ENCODE results near the gene NPC2.

GRCh38 chr14:74459289-74459946, 33.7 kb downstream of the NPC2 start:
- TF ChIP-seq POLR2A (IDR thresholded peaks at IDR 0.05) (no peak), POLR2AphosphoS5 (IDR thresholded peaks at IDR 0.05) (no peak), EP300 (IDR thresholded peaks at IDR 0.05) (no peak)
- TF ChIP-seq, protein P1, sequence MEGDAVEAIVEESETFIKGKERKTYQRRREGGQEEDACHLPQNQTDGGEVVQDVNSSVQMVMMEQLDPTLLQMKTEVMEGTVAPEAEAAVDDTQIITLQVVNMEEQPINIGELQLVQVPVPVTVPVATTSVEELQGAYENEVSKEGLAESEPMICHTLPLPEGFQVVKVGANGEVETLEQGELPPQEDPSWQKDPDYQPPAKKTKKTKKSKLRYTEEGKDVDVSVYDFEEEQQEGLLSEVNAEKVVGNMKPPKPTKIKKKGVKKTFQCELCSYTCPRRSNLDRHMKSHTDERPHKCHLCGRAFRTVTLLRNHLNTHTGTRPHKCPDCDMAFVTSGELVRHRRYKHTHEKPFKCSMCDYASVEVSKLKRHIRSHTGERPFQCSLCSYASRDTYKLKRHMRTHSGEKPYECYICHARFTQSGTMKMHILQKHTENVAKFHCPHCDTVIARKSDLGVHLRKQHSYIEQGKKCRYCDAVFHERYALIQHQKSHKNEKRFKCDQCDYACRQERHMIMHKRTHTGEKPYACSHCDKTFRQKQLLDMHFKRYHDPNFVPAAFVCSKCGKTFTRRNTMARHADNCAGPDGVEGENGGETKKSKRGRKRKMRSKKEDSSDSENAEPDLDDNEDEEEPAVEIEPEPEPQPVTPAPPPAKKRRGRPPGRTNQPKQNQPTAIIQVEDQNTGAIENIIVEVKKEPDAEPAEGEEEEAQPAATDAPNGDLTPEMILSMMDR (IDR thresholded peaks at IDR 0.05), result peak in 1 of 4 experiments; percentile 23

Measured in sigmoid colon (tissue), 4 donors.